ENCODE measurements around the gene GLTP.
A peak's percentile ranks its signal among the peaks of the same experiment; 100 is the strongest.
"Not testable (repeated sequence)": the region's sequence is repeated elsewhere in the genome, so short reads cannot be mapped to it uniquely, and the experiment has no call there.

The GLTP gene

GRCh38 chr12:109902891-109903418 is 22.6 kb upstream of the GLTP start:
- DNase-seq (ENCODE audit: low read depth in 2 of 2), result no peak

- no peak for DNase-seq (ENCODE audit: low read depth in 2 of 2)
These were observed 20.6 kb upstream of the GLTP start for GRCh38 chr12:109900752-109901580.

- DNase-seq (ENCODE audit: low read depth in 2 of 2), result peak; percentile 59 to 66
These were observed 19.7 kb upstream of the GLTP start, which contains the start of gene TCHP for GRCh38 chr12:109899783-109900751. Gene TCHP, plus strand, starts transcription at chr12:109900274. Its CDS starts 2,753 bp downstream, at chr12:109903027.

GRCh38 chr12:109899345-109899744 is 19.0 kb upstream of the GLTP start:
- DNase-seq (ENCODE audit: low read depth in 2 of 2), result not testable (repeated sequence)

GRCh38 chr12:109897029-109897428 is 16.7 kb upstream of the GLTP start:
- DNase-seq (ENCODE audit: low read depth in 2 of 2), result no peak

GRCh38 chr12:109896188-109896587 is 15.8 kb upstream of the GLTP start:
- DNase-seq (ENCODE audit: low read depth in 2 of 2), result no peak

- DNase-seq (ENCODE audit: low read depth in 2 of 2), result no peak
These were observed 14.6 kb upstream of the GLTP start for GRCh38 chr12:109894939-109895338.

- DNase-seq (ENCODE audit: low read depth in 2 of 2), result no peak
These were observed 13.1 kb upstream of the GLTP start for GRCh38 chr12:109893261-109893995.

GRCh38 chr12:109892748-109893147 is 12.4 kb upstream of the GLTP start:
- DNase-seq (ENCODE audit: low read depth in 2 of 2), result no peak

- DNase-seq (ENCODE audit: low read depth in 2 of 2), result no peak
These were observed 11.9 kb upstream of the GLTP start for GRCh38 chr12:109892165-109892715.

- not testable (repeated sequence) for DNase-seq (ENCODE audit: low read depth in 2 of 2)
These were observed 11.4 kb upstream of the GLTP start for GRCh38 chr12:109891731-109892130.

GRCh38 chr12:109890620-109891170 is 10.4 kb upstream of the GLTP start:
- DNase-seq (ENCODE audit: low read depth in 2 of 2), result no peak

GRCh38 chr12:109888179-109889020 is 8.1 kb upstream of the GLTP start:
- DNase-seq (ENCODE audit: low read depth in 2 of 2), result peak; percentile 71 to 75

- no peak for DNase-seq (ENCODE audit: low read depth in 2 of 2)
These were observed 5.3 kb upstream of the GLTP start for GRCh38 chr12:109885616-109886015.

- DNase-seq (ENCODE audit: low read depth in 2 of 2), result no peak
These were observed 3.1 kb upstream of the GLTP start for GRCh38 chr12:109883461-109883860.

- no peak for DNase-seq (ENCODE audit: low read depth in 2 of 2)
These were observed 1.4 kb upstream of the GLTP start for GRCh38 chr12:109881752-109882151.

- no peak for DNase-seq (ENCODE audit: low read depth in 2 of 2)
These were observed 597 bp upstream of the GLTP start for GRCh38 chr12:109880938-109881337.

GRCh38 chr12:109879351-109880042 is 844 bp downstream of the GLTP start:
- no peak for DNase-seq (ENCODE audit: low read depth in 2 of 2)

- no peak for DNase-seq (ENCODE audit: low read depth in 2 of 2)
These were observed 1.6 kb downstream of the GLTP start for GRCh38 chr12:109878749-109879148.

Measured in fibroblast of skin of left biceps (primary cell).